ENCODE data around the gene AARS2. TPM values are rescaled to one million over a fixed set of nuclear protein-coding genes. Genes with fewer than 3 reads are reported as not detected.

The AARS2 gene
- total and polyA plus RNA-seq, 4 experiments from 2014 or later: 4.2 to 25.6 (median 16.9) TPM

DNA sequence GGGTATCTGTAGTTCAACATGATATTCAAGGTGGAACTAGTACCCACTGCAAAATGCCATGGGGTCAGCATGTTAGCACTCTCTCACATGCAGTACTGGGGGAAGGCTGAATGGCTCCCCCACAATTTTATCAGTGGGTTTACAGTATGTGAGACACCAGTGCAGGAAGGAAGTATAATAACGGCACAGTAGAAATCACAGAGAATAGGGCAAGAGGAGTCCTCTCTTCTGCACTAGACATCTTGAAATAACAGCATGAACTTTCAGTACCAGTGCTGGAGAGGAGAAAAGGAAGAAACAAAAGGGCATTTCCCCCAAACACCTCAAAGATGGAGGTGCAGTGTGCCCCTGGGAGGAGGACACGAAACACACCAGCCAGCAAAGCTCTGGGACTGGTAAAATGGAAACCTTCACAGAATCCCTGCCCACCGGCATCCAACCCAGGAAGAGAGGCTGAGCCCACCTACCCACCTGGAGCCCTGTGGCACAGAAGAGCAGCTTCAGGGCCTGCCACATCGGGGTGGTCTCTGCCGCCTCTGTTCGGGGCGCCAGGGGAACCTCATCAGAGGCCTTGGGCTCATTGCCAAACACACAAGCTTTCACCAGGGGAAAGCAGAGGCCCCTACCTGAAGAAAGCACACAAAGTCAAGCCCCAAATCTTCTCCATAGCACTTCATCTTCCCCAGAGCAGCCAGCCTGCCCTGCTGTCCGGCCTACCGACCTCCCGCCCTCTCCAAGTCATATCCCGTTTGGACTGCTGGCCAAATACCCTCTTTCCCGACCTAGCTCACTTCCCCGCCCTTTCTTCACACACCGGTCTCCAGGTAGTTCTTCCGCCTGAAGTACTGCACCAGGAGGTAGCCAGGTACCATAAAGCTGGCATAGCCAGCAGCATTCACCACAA lies 57.0 kb downstream of the AARS2 start:
- POLR2A ChIA-PET (ENCODE audit: partially characterized antibody): interaction anchor here (0.9 to 5.9 kb wide), 12 partner anchors 9 to 1331 kb away, joined by 3 to 217 read pairs (median 6); partner anchors contain the start of genes AARS2, CDC5L, HSP90AB1 and NFKBIE
- peaks cover 31 to 68% of the 10 kb centered on the region in 2 donors for H3K36me3 Mint-ChIP-seq
- DNase-seq: no peak

DNA sequence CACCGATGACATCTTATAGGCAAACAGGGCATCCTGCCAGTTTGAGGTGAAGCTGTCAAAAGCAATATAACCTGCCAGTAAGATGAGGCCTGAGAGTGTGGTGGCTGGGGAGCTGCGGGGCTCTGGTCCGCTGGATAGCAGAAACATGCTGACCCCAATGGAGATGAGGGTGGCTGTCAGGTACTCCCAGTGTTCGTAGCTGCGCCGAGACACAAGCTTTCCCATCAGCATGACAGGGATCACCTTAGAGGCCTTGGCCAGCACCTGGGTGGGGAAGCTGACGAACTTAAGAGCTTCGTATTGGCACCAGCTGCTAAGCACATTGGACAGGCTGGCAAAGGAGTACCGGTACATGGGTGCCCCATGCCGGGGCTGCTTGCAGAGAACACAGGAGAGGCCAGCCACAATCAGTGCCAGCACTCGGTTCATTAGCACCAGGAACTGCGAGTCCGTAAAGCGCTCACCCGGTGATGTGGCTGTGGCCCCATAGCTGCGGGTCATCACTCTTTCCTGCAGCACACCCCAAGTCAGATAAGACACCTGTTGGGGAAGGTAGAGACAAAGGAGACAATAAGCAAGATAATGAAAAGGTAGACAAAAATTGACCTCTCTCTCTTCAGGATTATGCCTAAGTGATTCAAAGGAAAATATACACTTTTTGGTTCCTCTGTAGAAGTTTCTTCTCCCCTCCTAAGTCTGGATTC lies 57.9 kb downstream of the AARS2 start:
- no peak overlapping the region for H3K4me3 ChIP-seq (ENCODE audit: low read length in 2 of 2)
- POLR2A ChIA-PET (ENCODE audit: partially characterized antibody): interaction anchor here (2.4 to 5.9 kb wide), 5 partner anchors 9 to 31 kb away, joined by 7 to 217 read pairs (median 23); partner anchors contain the start of genes HSP90AB1, NFKBIE and SLC29A1
- Mint-ChIP-seq H3K9me3 (peaks cover 0 to 5% (median 0%) of the 10 kb centered on the region in 8 donors), H3K4me3 (peak overlapping the region in 7 of 8 donors; percentile 41 to 94 (median 85)), H3K27me3 (no peaks in the 10 kb centered on the region), H3K27ac (peak overlapping the region; percentile 30 to 97 (median 90)), H3K36me3 (peaks cover 33 to 70% of the 10 kb centered on the region in 2 donors), H3K4me1 (peaks cover 34 to 70% (median 45%) of the 10 kb centered on the region in 4 donors)
- CTCF ChIA-PET (ENCODE audit: partially characterized antibody): interaction anchor here (1.4 to 8.8 kb wide), 9 partner anchors 9 to 82 kb away, joined by 3 to 82 read pairs (median 8); partner anchors contain the start of genes HSP90AB1, NFKBIE and TMEM151B
- no peak overlapping the region for H3K27ac ChIP-seq (ENCODE audit: low read depth, low read length)
- H3K4me1 ChIP-seq (ENCODE audit: insufficient read depth, low read length): peaks cover 27% of the 10 kb centered on the region
- H3K36me3 ChIP-seq (ENCODE audit: insufficient read depth, low read length): peaks cover 67% of the 10 kb centered on the region
- intact Hi-C loops (cut with micrococcal nuclease): no loop called here
- DNase-seq: no peak
- H3K9me3 ChIP-seq (ENCODE audit: control insufficient read depth in 1 of 2, low read length in 2 of 2): no peaks in the 10 kb centered on the region
- no peaks in the 10 kb centered on the region for H3K27me3 ChIP-seq (ENCODE audit: insufficient read depth, low read length)

More for the DNA sequence above, 57.0 kb downstream of the AARS2 start:
- CTCF ChIA-PET (ENCODE audit: partially characterized antibody): interaction anchor here (0.6 to 8.8 kb wide), 13 partner anchors 10 to 160 kb away, joined by 3 to 82 read pairs (median 8); partner anchors contain the start of genes HSP90AB1, NFKBIE and TMEM151B
- peaks cover 61% of the 10 kb centered on the region for H3K36me3 ChIP-seq (ENCODE audit: insufficient read depth, low read length)
- H3K4me1 ChIP-seq (ENCODE audit: insufficient read depth, low read length): peaks cover 31% of the 10 kb centered on the region
- Mint-ChIP-seq H3K27ac (peak overlapping the region; percentile 80 to 97 (median 91)), H3K27me3 (no peaks in the 10 kb centered on the region), H3K9me3 (peaks cover 0 to 5% (median 0%) of the 10 kb centered on the region in 8 donors), H3K4me1 (peaks cover 36 to 67% (median 49%) of the 10 kb centered on the region in 4 donors), H3K4me3 (peak overlapping the region; percentile 77 to 94 (median 88))
- H3K9me3 ChIP-seq (ENCODE audit: control insufficient read depth in 1 of 2, low read length in 2 of 2): no peaks in the 10 kb centered on the region
- H3K27me3 ChIP-seq (ENCODE audit: insufficient read depth, low read length): no peaks in the 10 kb centered on the region
- peak overlapping the region; percentile 82 for H3K27ac ChIP-seq (ENCODE audit: low read depth, low read length)
- intact Hi-C loops (cut with micrococcal nuclease): loop anchor here (2.0 kb wide), 1 partner anchor 33 kb away; the partner anchor contains the start of gene SLC29A1
- peak overlapping the region; percentile 63 to 73 for H3K4me3 ChIP-seq (ENCODE audit: low read length in 2 of 2)

GRCh38 chr6:44254191-44255104 lies 58.7 kb downstream of the AARS2 start:
- Histone ChIP-seq H3K27me3 (ENCODE audit: insufficient read depth, low read length) (no peaks in the 10 kb centered on the region), H3K36me3 (ENCODE audit: insufficient read depth, low read length) (peaks cover 67% of the 10 kb centered on the region), H3K4me1 (ENCODE audit: insufficient read depth, low read length) (peaks cover 35% of the 10 kb centered on the region), H3K27ac (ENCODE audit: low read depth, low read length) (no peak overlapping the region), H3K4me3 (ENCODE audit: low read length in 2 of 2) (no peak overlapping the region), H3K9me3 (ENCODE audit: control insufficient read depth in 1 of 2, low read length in 2 of 2) (no peaks in the 10 kb centered on the region)
- H3K9me3 Mint-ChIP-seq: peaks cover 0 to 5% (median 0%) of the 10 kb centered on the region in 8 donors
- DNase-seq: no peak
- peak overlapping the region in 6 of 7 donors; percentile 44 to 94 (median 80) for H3K27ac Mint-ChIP-seq
- peak overlapping the region in 5 of 8 donors; percentile 17 to 77 (median 57) for H3K4me3 Mint-ChIP-seq
- intact Hi-C loops (cut with micrococcal nuclease): no loop called here
- CTCF ChIA-PET (ENCODE audit: partially characterized antibody): interaction anchor here (0.9 to 8.8 kb wide), 11 partner anchors 8 to 79 kb away, joined by 3 to 82 read pairs (median 6); partner anchors contain the start of genes HSP90AB1, NFKBIE and TMEM151B
- peaks cover 41 to 77% of the 10 kb centered on the region in 2 donors for H3K36me3 Mint-ChIP-seq
- peaks cover 39 to 79% (median 53%) of the 10 kb centered on the region in 4 donors for H3K4me1 Mint-ChIP-seq
- POLR2A ChIA-PET (ENCODE audit: partially characterized antibody): interaction anchor here (1.1 to 5.9 kb wide), 6 partner anchors 8 to 30 kb away, joined by 4 to 217 read pairs (median 22); partner anchors contain the start of genes HSP90AB1, NFKBIE and SLC29A1
- H3K27me3 Mint-ChIP-seq: no peaks in the 10 kb centered on the region

DNA sequence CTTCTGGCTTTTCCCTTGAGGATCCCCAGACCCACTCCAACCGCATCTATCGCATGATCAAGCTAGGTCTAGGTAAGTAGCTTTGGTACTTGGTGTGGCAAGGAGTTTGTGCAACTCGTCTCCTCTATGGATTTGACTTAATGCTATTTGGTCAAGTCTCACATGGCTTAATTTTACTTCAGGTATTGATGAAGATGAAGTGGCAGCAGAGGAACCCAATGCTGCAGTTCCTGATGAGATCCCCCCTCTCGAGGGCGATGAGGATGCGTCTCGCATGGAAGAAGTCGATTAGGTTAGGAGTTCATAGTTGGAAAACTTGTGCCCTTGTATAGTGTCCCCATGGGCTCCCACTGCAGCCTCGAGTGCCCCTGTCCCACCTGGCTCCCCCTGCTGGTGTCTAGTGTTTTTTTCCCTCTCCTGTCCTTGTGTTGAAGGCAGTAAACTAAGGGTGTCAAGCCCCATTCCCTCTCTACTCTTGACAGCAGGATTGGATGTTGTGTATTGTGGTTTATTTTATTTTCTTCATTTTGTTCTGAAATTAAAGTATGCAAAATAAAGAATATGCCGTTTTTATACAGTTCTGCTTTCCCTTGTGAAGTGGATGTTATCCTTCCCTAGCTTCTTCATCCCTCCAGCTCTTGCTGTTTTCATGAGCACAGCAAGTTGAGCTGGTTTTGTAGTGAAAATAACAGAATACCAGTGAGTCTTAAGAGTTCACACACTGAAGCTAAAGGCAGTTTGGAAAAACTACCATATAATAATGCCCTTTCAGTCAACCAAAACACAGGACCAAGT lies 59.6 kb downstream of the AARS2 start:
- no peaks in the 10 kb centered on the region for H3K27me3 ChIP-seq (ENCODE audit: insufficient read depth, low read length)
- Mint-ChIP-seq H3K4me1 (peaks cover 45 to 87% (median 61%) of the 10 kb centered on the region in 4 donors), H3K27me3 (no peaks in the 10 kb centered on the region), H3K36me3 (peaks cover 47 to 83% of the 10 kb centered on the region in 2 donors), H3K4me3 (peak overlapping the region in 1 of 8 donors; percentile 32), H3K27ac (peak overlapping the region in 6 of 7 donors; percentile 19 to 81 (median 63)), H3K9me3 (peaks cover 0 to 5% (median 0%) of the 10 kb centered on the region in 8 donors)
- intact Hi-C loops (cut with micrococcal nuclease): loop anchor here (1.0 kb wide), 1 partner anchor 81 kb away; no protein-coding TSS in a partner anchor
- ChIA-PET CTCF (ENCODE audit: partially characterized antibody) (interaction anchor here (0.8 to 8.8 kb wide), 11 partner anchors 7 to 122 kb away, joined by 3 to 82 read pairs (median 4); partner anchors contain the start of genes HSP90AB1, NFKBIE and TMEM151B), POLR2A (ENCODE audit: partially characterized antibody) (interaction anchor here (1.0 to 4.1 kb wide), 4 partner anchors 9 to 77 kb away, joined by 3 to 21 read pairs (median 8); partner anchors contain the start of gene SLC29A1)
- no peak overlapping the region for H3K27ac ChIP-seq (ENCODE audit: low read depth, low read length)
- H3K4me3 ChIP-seq (ENCODE audit: low read length in 2 of 2): no peak overlapping the region
- peaks cover 45% of the 10 kb centered on the region for H3K4me1 ChIP-seq (ENCODE audit: insufficient read depth, low read length)
- peaks cover 64% of the 10 kb centered on the region for H3K36me3 ChIP-seq (ENCODE audit: insufficient read depth, low read length)
- no peaks in the 10 kb centered on the region for H3K9me3 ChIP-seq (ENCODE audit: control insufficient read depth in 1 of 2, low read length in 2 of 2)
- peak in 4 of 5 donors; percentile 55 to 70 (median 58) for DNase-seq

- H3K4me3 ChIP-seq (ENCODE audit: low read length in 2 of 2): no peak overlapping the region
- H3K4me1 ChIP-seq (ENCODE audit: insufficient read depth, low read length): peaks cover 45% of the 10 kb centered on the region
- no peak for DNase-seq
- H3K9me3 ChIP-seq (ENCODE audit: control insufficient read depth in 1 of 2, low read length in 2 of 2): no peaks in the 10 kb centered on the region
- H3K36me3 Mint-ChIP-seq: peaks cover 50 to 91% of the 10 kb centered on the region in 2 donors
- H3K4me1 Mint-ChIP-seq: peaks cover 45 to 93% (median 60%) of the 10 kb centered on the region in 4 donors
- H3K27ac ChIP-seq (ENCODE audit: low read depth, low read length): no peak overlapping the region
- peak overlapping the region in 4 of 7 donors; percentile 82 to 99 (median 84) for H3K27ac Mint-ChIP-seq
- ChIA-PET CTCF (ENCODE audit: partially characterized antibody) (interaction anchor here (1.0 to 8.8 kb wide), 8 partner anchors 10 to 81 kb away, joined by 3 to 82 read pairs (median 4); partner anchors contain the start of genes NFKBIE and TMEM151B), POLR2A (ENCODE audit: partially characterized antibody) (interaction anchor here (0.9 to 3.6 kb wide), 3 partner anchors 10 to 28 kb away, joined by 3 to 11 read pairs (median 9); partner anchors contain the start of gene SLC29A1)
- peaks cover 63% of the 10 kb centered on the region for H3K36me3 ChIP-seq (ENCODE audit: insufficient read depth, low read length)
- H3K27me3 Mint-ChIP-seq: peaks cover under 1 to 3% of the 10 kb centered on the region in 2 donors
- intact Hi-C loops (cut with micrococcal nuclease): no loop called here
- no peaks in the 10 kb centered on the region for H3K27me3 ChIP-seq (ENCODE audit: insufficient read depth, low read length)
- peaks cover 0 to 11% (median 0%) of the 10 kb centered on the region in 8 donors for H3K9me3 Mint-ChIP-seq
- H3K4me3 Mint-ChIP-seq: peak overlapping the region in 2 of 8 donors; percentile 13 to 55
These were observed 61.3 kb downstream of the AARS2 start for GRCh38 chr6:44251576-44252524.
